AG20443 (cell line): ENCODE measurements around the gene FRMD8.

Experiments used
- DNase-seq: peaks from one replicate; pipeline ENCODE4 v3.0.0; 2012; ENCODE audit warnings: low spot score, mixed read lengths

The FRMD8 gene

DNA sequence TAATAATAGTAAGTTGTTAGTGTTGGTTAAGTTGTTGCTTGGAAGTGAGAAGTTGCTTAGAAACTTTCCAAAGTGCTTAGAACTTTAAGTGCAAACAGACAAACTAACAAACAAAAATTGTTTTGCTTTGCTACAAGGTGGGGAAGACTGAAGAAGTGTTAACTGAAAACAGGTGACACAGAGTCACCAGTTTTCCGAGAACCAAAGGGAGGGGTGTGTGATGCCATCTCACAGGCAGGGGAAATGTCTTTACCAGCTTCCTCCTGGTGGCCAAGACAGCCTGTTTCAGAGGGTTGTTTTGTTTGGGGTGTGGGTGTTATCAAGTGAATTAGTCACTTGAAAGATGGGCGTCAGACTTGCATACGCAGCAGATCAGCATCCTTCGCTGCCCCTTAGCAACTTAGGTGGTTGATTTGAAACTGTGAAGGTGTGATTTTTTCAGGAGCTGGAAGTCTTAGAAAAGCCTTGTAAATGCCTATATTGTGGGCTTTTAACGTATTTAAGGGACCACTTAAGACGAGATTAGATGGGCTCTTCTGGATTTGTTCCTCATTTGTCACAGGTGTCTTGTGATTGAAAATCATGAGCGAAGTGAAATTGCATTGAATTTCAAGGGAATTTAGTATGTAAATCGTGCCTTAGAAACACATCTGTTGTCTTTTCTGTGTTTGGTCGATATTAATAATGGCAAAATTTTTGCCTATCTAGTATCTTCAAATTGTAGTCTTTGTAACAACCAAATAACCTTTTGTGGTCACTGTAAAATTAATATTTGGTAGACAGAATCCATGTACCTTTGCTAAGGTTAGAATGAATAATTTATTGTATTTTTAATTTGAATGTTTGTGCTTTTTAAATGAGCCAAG lies 38.9 kb downstream of the FRMD8 start:
- no peak for DNase-seq

DNA sequence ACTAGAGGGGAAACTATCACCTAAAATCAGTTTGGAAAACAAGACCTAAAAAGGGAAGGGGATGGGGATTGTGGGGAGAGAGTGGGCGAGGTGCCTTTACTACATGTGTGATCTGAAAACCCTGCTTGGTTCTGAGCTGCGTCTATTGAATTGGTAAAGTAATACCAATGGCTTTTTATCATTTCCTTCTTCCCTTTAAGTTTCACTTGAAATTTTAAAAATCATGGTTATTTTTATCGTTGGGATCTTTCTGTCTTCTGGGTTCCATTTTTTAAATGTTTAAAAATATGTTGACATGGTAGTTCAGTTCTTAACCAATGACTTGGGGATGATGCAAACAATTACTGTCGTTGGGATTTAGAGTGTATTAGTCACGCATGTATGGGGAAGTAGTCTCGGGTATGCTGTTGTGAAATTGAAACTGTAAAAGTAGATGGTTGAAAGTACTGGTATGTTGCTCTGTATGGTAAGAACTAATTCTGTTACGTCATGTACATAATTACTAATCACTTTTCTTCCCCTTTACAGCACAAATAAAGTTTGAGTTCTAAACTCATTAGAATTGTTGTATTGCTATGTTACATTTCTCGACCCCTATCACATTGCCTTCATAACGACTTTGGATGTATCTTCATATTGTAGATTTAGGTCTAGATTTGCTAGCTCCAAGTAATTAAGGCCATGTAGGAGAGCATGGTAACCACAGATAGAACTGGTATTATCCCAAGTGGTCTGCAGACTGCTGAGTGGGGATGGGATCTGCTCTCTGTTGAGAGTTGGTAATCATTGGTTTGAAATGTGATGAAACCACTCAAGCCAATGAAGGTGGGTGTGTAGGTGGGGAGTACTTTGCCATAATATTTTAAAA lies 39.8 kb downstream of the FRMD8 start:
- DNase-seq = no peak

DNA sequence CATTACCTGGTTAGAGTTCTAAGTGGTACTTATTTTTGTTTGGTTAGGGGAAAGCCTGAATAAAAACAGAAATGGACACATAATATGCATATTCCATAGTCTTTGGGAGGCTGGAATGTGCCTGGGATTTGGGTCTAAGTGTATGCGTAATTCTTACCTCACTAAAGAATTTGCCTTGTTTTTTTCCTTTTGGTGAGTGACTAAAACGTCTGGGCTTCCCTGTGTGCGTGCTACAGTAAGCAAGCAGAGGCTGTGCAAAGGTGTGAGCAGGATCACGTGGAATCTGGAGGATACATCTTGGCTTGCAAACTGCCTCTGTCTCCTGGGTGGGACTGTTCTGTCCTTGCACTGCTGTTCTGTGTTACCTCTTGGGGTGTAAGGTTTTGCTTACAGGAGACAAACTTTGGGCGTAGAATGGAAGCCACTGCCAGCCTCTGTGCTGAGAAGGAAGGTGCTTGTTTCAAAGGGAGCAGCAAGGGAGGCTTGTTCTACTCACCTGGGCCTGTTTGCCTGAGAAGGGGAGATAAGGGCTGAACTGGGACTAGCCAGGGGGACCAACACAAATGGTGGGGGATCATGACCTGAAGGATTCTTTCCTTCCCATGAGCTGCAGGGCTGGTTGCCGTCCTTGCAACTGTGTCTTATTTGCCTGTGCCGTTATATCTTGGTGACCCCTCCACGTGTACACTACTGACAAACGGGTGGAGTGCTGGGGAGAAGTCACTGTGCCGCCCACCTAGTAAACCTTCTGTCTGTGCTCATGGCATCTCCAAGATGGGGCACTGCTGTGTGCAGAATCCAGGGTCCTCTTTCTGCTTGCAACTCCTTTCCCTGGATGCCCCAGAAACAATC lies 40.6 kb downstream of the FRMD8 start:
- DNase-seq = no peak

DNA sequence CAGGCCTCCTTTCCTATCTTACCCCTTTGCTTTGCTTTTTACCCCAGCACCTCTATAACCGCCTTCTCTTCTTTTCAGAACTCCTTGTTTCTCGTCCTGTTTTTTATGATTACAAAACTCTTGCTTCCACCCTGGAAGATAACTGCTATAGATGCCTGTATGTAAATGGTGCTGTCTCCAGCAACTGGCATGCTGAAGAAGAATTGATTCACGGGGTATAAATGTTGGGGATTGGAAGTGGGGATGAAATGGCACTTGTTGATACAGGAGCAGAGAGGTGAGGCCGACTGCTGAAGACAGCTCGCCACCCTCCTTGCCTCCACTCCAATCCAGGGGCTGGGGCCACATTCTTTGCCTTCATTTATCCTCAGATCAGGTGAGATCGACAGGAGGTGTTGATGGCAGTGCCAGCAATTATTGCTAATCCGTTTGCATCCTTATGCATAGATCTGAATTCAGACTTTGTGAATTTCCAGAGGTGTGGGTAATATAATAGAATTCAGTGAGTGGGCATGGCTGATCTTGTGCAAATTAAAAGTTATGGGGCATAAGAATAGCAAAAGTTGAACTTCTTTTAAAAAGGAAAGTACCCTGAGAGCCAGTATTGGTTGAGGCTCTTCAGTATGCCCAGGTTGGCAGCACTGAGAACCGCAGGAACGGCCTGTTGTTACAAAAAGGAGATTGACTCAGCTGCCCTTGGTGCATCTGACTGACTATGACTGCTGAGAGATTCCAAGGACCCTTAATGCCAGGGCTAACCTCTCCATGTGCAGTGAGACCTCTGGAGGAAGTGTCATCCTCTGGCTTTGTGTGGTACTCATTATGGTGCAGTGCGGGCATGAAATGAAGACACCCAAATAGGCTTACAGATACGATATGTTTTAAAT lies 41.5 kb downstream of the FRMD8 start:
- no peak for DNase-seq

DNA sequence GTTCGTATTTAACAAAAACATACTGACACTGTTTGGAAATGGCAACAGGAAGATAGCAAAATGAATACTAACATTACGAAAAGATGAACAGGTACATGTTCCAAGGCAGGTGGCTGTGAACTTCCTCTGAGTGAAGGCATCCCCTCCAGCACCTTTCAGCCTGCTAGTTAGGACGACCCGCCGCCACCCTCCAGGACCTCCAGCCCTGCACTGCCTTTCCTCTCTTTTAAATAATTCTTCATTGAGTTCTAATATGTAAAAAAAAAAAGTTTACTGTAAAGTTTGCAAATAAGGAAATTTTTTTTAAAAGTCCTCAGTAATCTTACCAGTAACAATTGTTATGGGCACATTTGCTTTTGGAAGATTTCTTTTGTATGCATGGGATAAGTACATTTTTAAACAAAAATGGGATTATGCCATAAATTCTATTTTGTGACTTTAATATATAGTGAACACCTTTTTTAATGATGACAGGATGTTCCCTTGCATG lies 42.2 kb downstream of the FRMD8 start:
- DNase-seq = no peak

DNA sequence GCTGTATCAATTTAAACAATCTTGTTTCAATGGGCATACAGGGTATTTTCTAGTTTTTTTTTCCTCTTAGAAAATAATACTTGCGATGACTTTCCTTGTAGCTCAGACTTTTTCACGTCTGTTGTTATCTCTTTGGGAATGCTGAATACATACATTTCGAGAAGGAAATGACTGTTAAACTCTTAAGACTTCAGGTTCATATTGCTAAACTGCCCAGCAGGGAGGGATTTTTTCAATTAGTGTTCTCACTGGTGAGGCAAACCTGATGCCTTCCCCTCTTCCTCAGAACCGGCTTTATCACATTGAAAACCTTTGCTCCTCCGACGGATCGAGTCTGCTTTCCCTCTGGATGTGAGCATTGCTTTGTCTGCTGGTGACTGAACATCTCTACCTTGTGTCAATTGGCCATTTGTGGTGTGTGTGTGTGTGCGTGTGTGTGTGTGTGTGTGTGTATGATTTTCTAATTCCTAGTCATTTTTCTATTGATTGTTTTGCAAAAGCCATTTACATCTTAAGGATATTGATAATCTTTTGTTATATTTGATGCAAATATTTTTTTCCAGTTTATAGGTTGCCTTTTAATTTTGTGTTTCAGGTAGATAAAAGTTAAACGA lies 42.7 kb downstream of the FRMD8 start:
- no peak for DNase-seq

DNA sequence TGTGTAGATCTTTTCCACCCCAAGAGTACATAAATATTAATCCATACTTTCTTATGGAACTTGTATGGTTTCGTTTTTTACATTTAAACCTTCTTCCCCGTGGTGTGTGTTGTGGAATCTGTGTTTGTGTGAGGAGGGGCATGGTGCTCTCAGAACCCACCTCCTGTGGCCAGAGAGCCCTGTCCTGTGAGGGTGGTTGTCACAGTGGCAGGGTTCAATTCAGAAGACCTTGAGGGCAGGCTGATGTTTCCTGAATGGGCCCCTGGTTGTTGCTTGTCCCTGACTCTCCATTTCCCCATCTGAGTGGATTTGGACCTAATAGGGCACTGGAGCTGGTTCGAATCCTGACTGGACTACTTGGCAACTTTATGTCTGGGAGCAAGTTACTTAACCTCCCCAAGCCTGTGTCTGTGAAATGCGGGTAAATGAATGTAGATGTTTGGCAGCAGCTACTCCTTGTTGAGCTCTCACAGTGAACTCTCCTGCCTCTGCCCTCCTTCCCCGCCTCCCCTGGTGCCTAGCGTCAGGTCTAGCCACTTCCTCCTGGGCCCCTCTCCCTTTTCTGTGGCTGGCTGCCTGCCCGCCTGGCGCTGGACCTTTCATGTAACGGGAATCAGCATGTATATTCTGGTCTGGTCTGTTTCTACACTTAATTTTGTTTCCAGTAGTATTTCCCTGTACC lies 43.4 kb downstream of the FRMD8 start:
- no peak for DNase-seq

DNA sequence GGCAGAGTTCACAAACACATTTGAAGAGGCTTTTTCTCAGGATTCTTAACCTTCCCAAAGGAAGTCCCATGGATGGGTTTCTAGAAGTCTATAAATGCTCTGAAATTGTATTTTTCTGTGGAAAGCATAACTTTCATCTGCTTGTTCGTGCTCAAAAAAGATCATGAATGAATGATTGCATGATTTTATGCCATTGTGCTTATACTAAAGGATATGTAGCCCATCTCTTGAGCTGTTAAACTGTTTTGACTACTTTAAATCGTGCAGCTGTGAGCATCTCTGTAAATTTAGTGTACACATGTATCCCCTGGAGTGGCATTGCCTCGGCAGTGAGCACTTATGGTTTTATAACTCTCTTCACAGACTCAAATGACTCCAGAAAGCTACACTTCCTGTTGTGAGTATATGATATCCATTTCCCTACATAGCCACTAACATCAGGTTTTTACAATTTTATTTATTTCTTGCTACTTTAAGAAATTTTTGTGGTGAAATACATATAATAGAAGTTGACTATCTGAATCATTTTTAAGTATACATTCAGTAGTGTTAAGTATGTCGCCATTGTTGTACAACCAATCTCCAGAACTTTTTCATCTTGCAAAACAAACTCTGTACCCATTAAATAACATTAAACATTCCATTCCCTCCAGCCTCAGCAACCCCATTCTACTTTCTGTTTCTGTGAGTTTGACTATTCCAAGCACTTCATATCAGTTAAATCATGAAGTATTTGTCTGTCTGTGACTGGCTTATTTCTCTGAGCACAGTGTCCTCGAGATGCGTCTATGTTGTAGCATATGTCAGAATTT lies 44.2 kb downstream of the FRMD8 start:
- no peak for DNase-seq

DNA sequence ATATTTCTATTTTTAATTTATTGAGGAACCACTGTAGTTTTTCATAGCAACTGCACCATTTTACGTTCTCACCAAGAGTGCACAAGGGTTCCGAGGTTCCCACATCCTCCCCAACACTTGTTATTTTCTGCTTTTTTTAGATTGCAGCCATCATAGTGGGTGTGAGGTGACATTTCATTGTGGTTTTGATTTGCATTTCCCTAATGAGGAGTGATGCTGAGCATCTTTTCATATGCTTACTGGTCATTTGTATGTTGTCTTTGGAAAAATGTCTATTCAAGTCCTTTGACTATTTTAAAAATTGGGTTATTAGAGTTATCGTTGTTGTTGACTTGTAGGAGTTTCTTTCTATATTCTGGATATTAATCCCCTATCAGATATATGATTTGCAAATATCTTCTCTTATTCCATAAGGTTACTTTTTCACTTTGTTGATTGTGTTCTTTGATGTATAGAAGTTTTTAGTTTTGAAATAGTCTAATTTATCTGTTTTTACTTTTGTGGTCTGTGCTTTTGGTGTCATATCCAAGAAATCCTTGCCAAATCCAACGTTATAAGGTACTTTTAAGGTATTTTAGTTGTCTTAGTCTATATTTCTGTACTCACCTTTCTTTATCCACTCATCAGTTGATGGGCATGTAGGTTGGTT lies 45.1 kb downstream of the FRMD8 start:
- DNase-seq = no peak

DNA sequence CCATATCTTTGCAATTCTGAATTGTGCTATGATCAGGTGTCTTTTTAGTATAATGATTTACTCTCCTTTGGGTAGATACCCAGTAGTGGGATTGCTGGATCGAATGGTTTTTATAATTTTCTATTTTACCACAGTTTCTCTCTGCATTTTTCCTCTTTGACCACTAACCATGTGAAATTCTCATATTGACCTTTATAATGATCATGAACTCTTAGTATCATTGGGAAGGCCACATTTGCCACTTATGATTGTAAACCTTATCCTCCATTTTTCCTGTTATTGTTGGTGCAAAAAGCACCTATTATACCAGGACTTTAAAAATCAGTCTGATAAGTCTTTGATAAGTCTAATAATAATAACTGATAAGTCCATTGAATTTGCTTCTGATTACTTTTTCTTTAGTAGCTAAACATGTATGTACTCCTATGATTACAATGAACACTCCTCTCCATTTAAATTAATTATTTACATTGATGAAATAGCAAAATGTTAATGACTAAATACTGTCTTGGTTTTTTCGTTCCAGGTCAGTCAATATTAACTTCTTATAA lies 45.7 kb downstream of the FRMD8 start:
- DNase-seq = no peak

DNA sequence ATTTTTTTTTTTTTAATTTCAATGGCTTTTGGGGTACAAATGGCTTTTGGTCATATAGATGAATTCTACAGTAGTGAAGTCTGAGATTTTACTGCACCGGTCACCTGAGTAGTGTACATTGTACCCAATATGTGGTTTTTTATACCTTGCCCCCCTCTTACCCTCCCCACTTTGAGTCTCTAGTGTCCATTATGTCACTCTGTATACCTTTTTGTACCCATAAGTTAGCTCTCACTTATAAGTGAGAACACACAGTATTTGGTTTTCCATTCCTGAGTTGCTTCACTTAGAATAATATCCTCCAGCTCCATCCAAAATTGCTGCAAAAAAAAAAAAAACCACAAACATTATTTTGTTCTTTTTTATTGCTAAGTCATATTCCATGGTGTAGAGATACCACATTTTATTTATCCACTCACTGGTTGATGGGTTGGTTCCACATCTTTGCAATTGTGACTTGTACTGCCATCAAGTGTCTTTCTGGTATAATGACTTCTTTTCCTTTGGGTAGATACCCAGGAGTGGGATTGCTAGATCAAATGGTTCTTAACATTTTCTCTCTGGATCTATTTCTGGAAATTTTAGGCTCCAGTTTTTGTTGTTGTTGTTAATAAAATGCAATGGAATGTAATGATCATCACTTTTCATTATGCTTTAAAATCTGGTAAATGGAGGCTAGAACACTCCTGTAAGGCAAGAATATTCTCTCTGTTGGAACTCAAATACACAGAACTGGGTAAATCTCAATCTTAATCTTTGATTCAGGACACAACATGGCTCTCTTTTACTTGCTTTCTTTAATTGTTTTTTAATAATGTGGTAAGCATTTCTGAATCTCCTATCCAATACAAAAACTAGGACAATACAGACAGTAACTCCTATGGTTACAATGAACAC lies 46.5 kb downstream of the FRMD8 start:
- no peak for DNase-seq

DNA sequence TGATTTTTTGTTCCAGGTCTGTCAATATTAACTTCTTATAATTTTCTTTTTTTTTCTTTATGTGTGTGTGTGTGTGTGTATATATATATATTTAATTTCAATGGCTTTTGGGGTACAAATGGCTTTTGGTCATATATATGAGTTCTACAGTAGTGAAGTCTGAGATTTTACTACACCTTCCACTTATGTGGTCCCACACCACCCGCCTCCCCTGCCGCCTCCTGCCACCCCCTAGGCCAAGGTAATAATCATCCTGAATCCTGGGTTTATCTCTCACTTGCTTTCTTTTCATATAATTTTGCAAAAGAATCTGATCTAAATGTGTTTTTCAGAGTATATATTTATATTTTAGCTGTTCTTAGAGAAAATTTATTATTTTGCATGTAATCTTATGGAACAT lies 47.2 kb downstream of the FRMD8 start:
- DNase-seq = no peak

DNA sequence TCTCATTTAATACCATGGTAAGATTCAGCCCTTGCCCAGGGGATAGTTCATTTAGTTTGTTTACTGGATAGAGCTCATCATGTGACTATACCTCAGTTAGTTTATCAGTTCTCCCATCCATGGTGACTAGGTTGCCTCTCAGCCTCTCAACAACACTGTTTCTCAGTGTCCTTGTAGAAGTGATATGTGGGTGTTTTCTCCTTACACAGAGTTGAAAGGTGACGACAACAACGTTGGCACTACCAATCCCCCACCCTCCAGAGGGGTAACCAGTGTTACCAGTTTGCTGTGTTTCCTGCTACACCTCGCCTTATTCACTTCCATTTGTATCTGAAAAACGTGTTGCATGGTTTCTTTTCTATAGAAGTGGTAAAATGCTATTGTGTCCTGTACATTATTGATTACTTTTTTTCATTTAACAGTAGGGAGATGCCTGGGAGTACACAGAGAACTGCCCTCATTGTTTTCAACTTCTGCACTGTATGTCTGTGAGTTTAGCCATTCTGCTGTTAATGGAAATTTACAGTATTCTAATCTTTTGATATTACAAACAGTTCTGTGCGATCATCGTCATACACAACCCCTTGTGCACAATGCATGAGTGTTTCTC lies 47.7 kb downstream of the FRMD8 start:
- no peak for DNase-seq

DNA sequence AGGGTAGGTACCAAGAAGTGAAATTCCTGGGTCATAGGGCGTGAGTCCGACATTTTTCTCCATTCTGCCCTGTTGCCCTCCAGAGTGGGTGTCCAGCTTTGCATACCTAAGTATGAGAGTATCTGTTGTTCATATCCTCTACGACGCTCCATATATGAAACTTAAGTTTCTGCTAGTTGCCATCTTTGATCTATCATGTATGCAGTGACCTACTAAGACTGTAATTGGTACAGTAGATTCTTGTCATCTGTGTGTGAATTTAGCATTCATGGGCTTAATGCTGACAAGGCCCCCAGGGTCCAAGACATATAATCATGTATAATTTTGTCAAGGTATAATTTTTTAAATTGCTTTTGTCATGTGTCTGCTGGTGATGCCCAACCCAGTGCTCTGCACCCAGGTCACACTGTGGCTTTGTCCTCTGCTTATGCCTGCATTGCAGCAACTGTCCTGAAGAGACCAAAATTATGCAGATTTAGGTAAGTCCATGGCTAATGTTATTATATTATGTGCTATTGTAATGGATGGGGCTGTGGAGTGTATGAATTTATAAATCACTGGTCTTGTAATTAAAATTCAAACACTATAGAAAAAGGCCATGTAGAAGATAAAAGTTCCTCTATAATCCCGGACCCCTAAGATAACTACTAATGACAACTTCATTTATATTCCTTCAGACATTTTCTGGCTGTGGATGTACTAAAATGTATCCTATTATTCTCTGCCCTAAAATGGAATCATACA lies 48.4 kb downstream of the FRMD8 start:
- DNase-seq = no peak

DNA sequence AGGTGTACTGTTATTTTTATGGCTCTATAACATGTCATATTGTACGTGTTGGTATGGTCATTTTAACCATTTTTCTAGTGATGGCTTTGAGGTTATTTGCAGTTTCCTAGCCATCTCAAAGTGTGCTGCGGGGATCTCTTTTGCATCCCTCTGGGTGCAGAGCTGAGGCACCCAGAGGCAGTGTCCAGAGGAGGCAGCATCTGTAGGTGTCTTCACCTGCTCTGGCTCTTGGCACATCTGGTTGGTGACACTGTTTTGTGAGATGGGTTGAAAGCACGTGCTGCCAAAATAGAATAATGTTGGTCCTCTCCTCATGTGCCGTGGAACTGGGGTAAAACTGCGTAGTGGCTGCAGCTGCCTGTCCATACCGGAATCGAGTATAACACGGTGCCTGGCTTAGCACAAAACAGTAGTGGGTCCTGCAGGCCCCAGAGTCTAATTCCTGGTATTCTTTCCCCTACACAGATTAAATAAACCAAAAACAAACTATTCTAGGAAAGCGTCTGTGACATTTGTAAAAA lies 49.0 kb downstream of the FRMD8 start:
- DNase-seq = no peak

DNA sequence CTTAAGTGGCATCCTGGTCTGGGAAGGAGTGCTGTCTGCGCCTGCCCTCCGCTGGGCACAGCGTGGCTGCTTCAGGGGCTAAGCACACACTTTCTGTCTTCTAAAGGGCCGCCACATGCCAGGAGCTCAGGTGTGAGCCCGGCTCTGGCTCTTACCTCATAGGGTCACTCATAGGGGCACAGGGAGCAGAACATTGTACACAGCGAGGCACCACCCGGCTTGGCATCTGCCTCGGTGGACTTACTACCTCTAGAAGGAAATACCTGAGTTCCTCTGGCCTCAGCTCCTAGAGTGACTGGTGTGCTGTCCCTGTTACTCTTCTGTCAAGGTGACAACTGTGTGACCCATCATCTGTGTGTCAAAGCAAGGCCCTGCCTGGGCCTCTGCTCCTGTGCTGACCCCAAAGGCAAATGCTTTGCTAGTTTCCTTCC lies 49.6 kb downstream of the FRMD8 start:
- DNase-seq = no peak
